T-cell (primary cell): ENCODE results near the gene ACTG2. TPM values are rescaled to one million over a fixed set of nuclear protein-coding genes. Genes with fewer than 3 reads are reported as not detected.

ENCODE experiments used
- ATAC-seq, 4 experiments: fragments of 200-7000 bp in 3 of 4; fragments of 150-1000 bp in 1 of 4; cut with Tn5 transposase; replicated peaks in 1 of 4; 1 replicate in 3 of 4; 2 replicates in 1 of 4; pipeline ENCODE4 v1.10.0; 2021; ENCODE audit warnings: moderate library complexity in 3 of 4, mild to moderate bottlenecking in 2 of 4, moderate number of reproducible peaks in 1 of 4
- CTCF ChIA-PET, 2 donors: fragments of 300-600 bp; sonication (Branson Sonifier 250); formaldehyde crosslinking; loops; one replicate each; lab custom pipeline; 2022; ENCODE audit warnings: antibody characterized with exemption in 2 of 2; lab: Charles Lee
- POLR2A ChIA-PET, 2 donors: fragments of 300-600 bp; sonication (Branson Sonifier 250); formaldehyde crosslinking; loops; one replicate each; lab custom pipeline; 2022; ENCODE audit warnings: antibody characterized with exemption in 2 of 2; lab: Charles Lee
- DNase-seq, 35 experiments: peaks; one replicate each; pipeline versions ENCODE4 v3.0.0 to v3.0.0-alpha.2; 2013 to 2023
- H3K27ac ChIP-seq: one replicate; pipeline ENCODE4 v1.5.1; 2013; ENCODE audit warnings: low read length
- H3K27me3 ChIP-seq, 2 experiments: replicated peaks in 1 of 2; 1 replicate in 1 of 2; 2 replicates in 1 of 2; pipeline versions ENCODE4 v1.6.1 to v1.7.0; 2013; ENCODE audit warnings: low read length in 1 of 2, mixed read lengths in 1 of 2; ENCODE audit not compliant: control insufficient read depth in 2 of 2, insufficient read depth in 2 of 2; ENCODE audit errors: extremely low read depth in 1 of 2
- H3K36me3 ChIP-seq, 2 donors: 1 replicate in 1 of 2; 2 replicates in 1 of 2; pipeline versions ENCODE4 v1.6.1 to v1.7.0; 2013; ENCODE audit warnings: low read length in 1 of 2; ENCODE audit not compliant: control insufficient read depth in 2 of 2, insufficient read depth in 1 of 2; ENCODE audit errors: extremely low read depth in 1 of 2
- H3K4me1 ChIP-seq, 2 experiments: 1 replicate in 1 of 2; 2 replicates in 1 of 2; pipeline versions ENCODE4 v1.6.1 to v1.7.0; 2013; ENCODE audit warnings: low read length in 2 of 2, mixed read lengths in 1 of 2; ENCODE audit not compliant: insufficient read depth in 2 of 2, control insufficient read depth in 1 of 2; ENCODE audit errors: extremely low read depth in 1 of 2
- H3K4me3 ChIP-seq, 2 donors: 1 replicate in 1 of 2; 2 replicates in 1 of 2; pipeline versions ENCODE4 v1.5.1 to v1.7.0; 2013; ENCODE audit warnings: mild to moderate bottlenecking in 2 of 2, low read length in 1 of 2, moderate library complexity in 1 of 2; ENCODE audit not compliant: control insufficient read depth in 1 of 2; ENCODE audit errors: extremely low read depth in 1 of 2
- H3K9me3 ChIP-seq: 2 replicates; pipeline ENCODE4 v1.7.0; 2013
- H3K27ac Mint-ChIP-seq, 2 donors: one replicate each; pipeline ENCODE4 v1.8.0; 2020 to 2021; ENCODE audit warnings: mild to moderate bottlenecking in 2 of 2, mixed read lengths in 2 of 2
- H3K27me3 Mint-ChIP-seq, 2 donors: one replicate each; pipeline ENCODE4 v1.8.0; 2021 to 2022; ENCODE audit warnings: mixed read lengths in 2 of 2
- H3K36me3 Mint-ChIP-seq: one replicate; pipeline ENCODE4 v1.8.0; 2021; ENCODE audit warnings: mixed read lengths
- H3K4me1 Mint-ChIP-seq, 3 donors: one replicate each; pipeline ENCODE4 v1.8.0; 2020 to 2022; ENCODE audit warnings: mixed read lengths in 3 of 3, mild to moderate bottlenecking in 1 of 3
- H3K4me3 Mint-ChIP-seq, 3 donors: one replicate each; pipeline ENCODE4 v1.8.0; 2020 to 2022; ENCODE audit warnings: mild to moderate bottlenecking in 3 of 3, mixed read lengths in 3 of 3, moderate library complexity in 3 of 3
- H3K9me3 Mint-ChIP-seq, 3 donors: one replicate each; pipeline ENCODE4 v1.8.0; 2020 to 2022; ENCODE audit warnings: mixed read lengths in 3 of 3
- WGBS: methylation state at CpG from one replicate; pipeline ENCODE4 v1.1.5; 2013; ENCODE audit warnings: missing lambda C conversion rate; ENCODE audit not compliant: insufficient coverage; 5-methylcytosine and 5-hydroxymethylcytosine counted together
- total RNA-seq, 35 experiments: library from RNA in 6 of 35; stranded (reverse) in 6 of 35; fragments of 120-200 nt in 1 of 35; gene quantifications; one replicate each; pipeline versions ENCODE4 v1.2.1 to v1.2.4 and lab custom pipeline; 2013 to 2026

The ACTG2 gene
- total RNA-seq, 5 donors from 2014 or later (not counting 1 experiment from before 2014, with no cell fraction given), result 0.79 to 1.3 (median 0.95) TPM; not detected in 2

GRCh38 chr2:73933194-73933593 lies 40.4 kb downstream of the ACTG2 start:
- H3K4me1 ChIP-seq, result peaks cover 33 to 42% of the 10 kb centered on the region in 2 experiments
- ChIA-PET POLR2A (interaction anchor here (0.6 to 0.7 kb wide), 2 partner anchors 54 to 438 kb away, joined by 3 read pairs; no protein-coding TSS in a partner anchor), CTCF (interaction anchor here in 1 of 2 donors (0.7 to 0.8 kb wide), 2 partner anchors 54 to 68 kb away, joined by 3 to 4 read pairs; no protein-coding TSS in a partner anchor)
- Mint-ChIP-seq H3K4me1 (peaks cover 80 to 91% (median 87%) of the 10 kb centered on the region in 3 donors), H3K27ac (peak overlapping the region in 1 of 2 donors; percentile 59), H3K27me3 (no peaks in the 10 kb centered on the region), H3K9me3 (no peaks in the 10 kb centered on the region), H3K4me3 (no peak overlapping the region), H3K36me3 (peaks cover 43% of the 10 kb centered on the region)
- no peak overlapping the region for H3K4me3 ChIP-seq
- H3K36me3 ChIP-seq, result peaks cover 3 to 33% of the 10 kb centered on the region in 2 donors
- WGBS, result 98% methylated on average over 3 of the region's 3 CpGs
- DNase-seq, result no peak
- H3K27ac ChIP-seq, result no peak overlapping the region
- ATAC-seq, result no peak
- H3K9me3 ChIP-seq, result no peaks in the 10 kb centered on the region
- no peaks in the 10 kb centered on the region for H3K27me3 ChIP-seq

- peaks cover 44% of the 10 kb centered on the region for H3K36me3 Mint-ChIP-seq
- ATAC-seq (no peak), DNase-seq (no peak)
- no peak overlapping the region for H3K27ac Mint-ChIP-seq
- H3K27ac ChIP-seq, result no peak overlapping the region
- H3K4me3 ChIP-seq, result no peak overlapping the region
- H3K4me1 Mint-ChIP-seq, result peaks cover 83 to 91% (median 87%) of the 10 kb centered on the region in 3 donors
- H3K36me3 ChIP-seq, result peaks cover 3 to 33% of the 10 kb centered on the region in 2 donors
- ChIA-PET POLR2A (no interaction called here), CTCF (interaction anchor here in 1 of 2 donors (0.6 kb wide), 2 partner anchors 45 to 239 kb away, joined by 3 read pairs; no protein-coding TSS in a partner anchor)
- no peaks in the 10 kb centered on the region for H3K27me3 ChIP-seq
- H3K9me3 ChIP-seq, result no peaks in the 10 kb centered on the region
- H3K4me1 ChIP-seq, result peaks cover 25 to 38% of the 10 kb centered on the region in 2 experiments
- no peaks in the 10 kb centered on the region for H3K27me3 Mint-ChIP-seq
- H3K4me3 Mint-ChIP-seq, result no peak overlapping the region
- H3K9me3 Mint-ChIP-seq, result no peaks in the 10 kb centered on the region
These were observed 42.8 kb downstream of the ACTG2 start for GRCh38 chr2:73935641-73936040.

- POLR2A ChIA-PET, result interaction anchor here (0.6 kb wide), 2 partner anchors 12 to 213 kb away, joined by 3 to 4 read pairs; no protein-coding TSS in a partner anchor
- Mint-ChIP-seq H3K9me3 (no peaks in the 10 kb centered on the region), H3K27ac (peak overlapping the region; percentile 27 to 53), H3K4me1 (peaks cover 81 to 87% (median 85%) of the 10 kb centered on the region in 3 donors), H3K27me3 (no peaks in the 10 kb centered on the region), H3K36me3 (peaks cover 47% of the 10 kb centered on the region), H3K4me3 (no peak overlapping the region)
- 100% methylated on average over 1 of the region's 4 CpGs for WGBS
- H3K4me1 ChIP-seq, result peaks cover 20 to 23% of the 10 kb centered on the region in 2 experiments
- DNase-seq, result no peak
- no peaks in the 10 kb centered on the region for H3K27me3 ChIP-seq
- H3K36me3 ChIP-seq, result peaks cover 3 to 34% of the 10 kb centered on the region in 2 donors
- H3K27ac ChIP-seq, result no peak overlapping the region
- no peak for ATAC-seq
- H3K9me3 ChIP-seq, result no peaks in the 10 kb centered on the region
- H3K4me3 ChIP-seq, result no peak overlapping the region
- CTCF ChIA-PET, result interaction anchor here in 1 of 2 donors (0.5 kb wide), 1 partner anchor 190 kb away, joined by 3 read pairs; no protein-coding TSS in a partner anchor
These were observed 44.5 kb downstream of the ACTG2 start for GRCh38 chr2:73937103-73937885.

GRCh38 chr2:73937899-73938298 lies 45.1 kb downstream of the ACTG2 start:
- H3K27me3 Mint-ChIP-seq, result no peaks in the 10 kb centered on the region
- no peaks in the 10 kb centered on the region for H3K9me3 Mint-ChIP-seq
- H3K27me3 ChIP-seq, result no peaks in the 10 kb centered on the region
- peaks cover 47% of the 10 kb centered on the region for H3K36me3 Mint-ChIP-seq
- H3K36me3 ChIP-seq, result peaks cover 3 to 30% of the 10 kb centered on the region in 2 donors
- peak overlapping the region in 1 of 2 donors; percentile 53 for H3K27ac Mint-ChIP-seq
- no peak overlapping the region for H3K4me3 ChIP-seq
- no peak for ATAC-seq
- no peak overlapping the region for H3K27ac ChIP-seq
- DNase-seq, result no peak
- peaks cover 20 to 22% of the 10 kb centered on the region in 2 experiments for H3K4me1 ChIP-seq
- POLR2A ChIA-PET, result no interaction called here
- no peak overlapping the region for H3K4me3 Mint-ChIP-seq
- no peaks in the 10 kb centered on the region for H3K9me3 ChIP-seq
- CTCF ChIA-PET, result interaction anchor here (0.5 to 1.4 kb wide), 2 partner anchors 190 to 241 kb away, joined by 3 read pairs; partner anchors contain the start of gene MOB1A (in 1 of the 2)
- peaks cover 82 to 84% (median 84%) of the 10 kb centered on the region in 3 donors for H3K4me1 Mint-ChIP-seq

GRCh38 chr2:73938718-73939352 lies 46.0 kb downstream of the ACTG2 start:
- CTCF ChIA-PET, result interaction anchor here (0.6 to 1.4 kb wide), 7 partner anchors 8 to 240 kb away, joined by 3 to 7 read pairs (median 3); partner anchors contain the start of genes DGUOK (in 1 of the 2) and MOB1A (in 1 of the 2)
- POLR2A ChIA-PET, result interaction anchor here (0.5 to 0.6 kb wide), 3 partner anchors 32 to 690 kb away, joined by 3 to 5 read pairs (median 3); no protein-coding TSS in a partner anchor
- Histone ChIP-seq H3K9me3 (no peaks in the 10 kb centered on the region), H3K27ac (no peak overlapping the region), H3K36me3 (peaks cover 0 to 30% of the 10 kb centered on the region in 2 donors), H3K4me1 (peaks cover 20 to 22% of the 10 kb centered on the region in 2 experiments), H3K27me3 (no peaks in the 10 kb centered on the region), H3K4me3 (no peak overlapping the region)
- no peaks in the 10 kb centered on the region for H3K27me3 Mint-ChIP-seq
- peak overlapping the region; percentile 36 to 62 for H3K27ac Mint-ChIP-seq
- no peaks in the 10 kb centered on the region for H3K9me3 Mint-ChIP-seq
- no peak overlapping the region for H3K4me3 Mint-ChIP-seq
- 61% methylated on average over 4 of the region's 5 CpGs for WGBS
- ATAC-seq (peak in 3 of 4 experiments; percentile 40 to 71 (median 52)), DNase-seq (no peak)
- peaks cover 74 to 80% (median 79%) of the 10 kb centered on the region in 3 donors for H3K4me1 Mint-ChIP-seq
- peaks cover 43% of the 10 kb centered on the region for H3K36me3 Mint-ChIP-seq

- WGBS, result 100% methylated on average over 1 of the region's 2 CpGs
- H3K9me3 ChIP-seq, result no peaks in the 10 kb centered on the region
These were observed 46.6 kb downstream of the ACTG2 start for GRCh38 chr2:73939419-73939818.

More at GRCh38 chr2:73939419-73939818, 46.6 kb downstream of the ACTG2 start:
- Mint-ChIP-seq H3K4me3 (no peak overlapping the region), H3K9me3 (no peaks in the 10 kb centered on the region), H3K36me3 (peaks cover 43% of the 10 kb centered on the region), H3K27me3 (no peaks in the 10 kb centered on the region), H3K27ac (no peak overlapping the region), H3K4me1 (peaks cover 74 to 81% (median 80%) of the 10 kb centered on the region in 3 donors)
- Histone ChIP-seq H3K27me3 (no peaks in the 10 kb centered on the region), H3K27ac (no peak overlapping the region), H3K4me1 (peaks cover 20 to 22% of the 10 kb centered on the region in 2 experiments), H3K4me3 (no peak overlapping the region), H3K36me3 (peaks cover 0 to 32% of the 10 kb centered on the region in 2 donors)
- POLR2A ChIA-PET, result interaction anchor here in 1 of 2 donors (0.6 kb wide), 1 partner anchor 690 kb away, joined by 3 read pairs; no protein-coding TSS in a partner anchor
- ATAC-seq, result peak; percentile 47 to 91 (median 64)
- peak in 26 of 35 experiments; percentile 3 to 58 (median 24) for DNase-seq
- CTCF ChIA-PET, result interaction anchor here (0.6 to 1.4 kb wide), 7 partner anchors 9 to 605 kb away, joined by 3 to 7 read pairs (median 3); partner anchors contain the start of genes DGUOK (in 1 of the 2) and MOB1A (in 1 of the 2)
